Epithelial cell of proximal tubule (primary cell): Measurements from ENCODE around the gene CDH24. TPM values are rescaled to one million over a fixed set of nuclear protein-coding genes. Genes with fewer than 3 reads are reported as not detected.

Experiments used
- DNase-seq: peaks from one replicate; pipeline ENCODE4 v3.0.0-alpha.2; 2011; ENCODE audit warnings: low read depth
- H3K4me3 ChIP-seq: 2 replicates; pipeline ENCODE4 v1.5.1; 2011; ENCODE audit warnings: low read depth, mild to moderate bottlenecking, low read length
- total RNA-seq: library from RNA; depleted of rRNA; stranded (reverse); fragments of >200 nt; gene quantifications from 2 replicates; pipeline ENCODE4 v1.2.3, GENCODE V29; 2015
- TF ChIP-seq, protein P1 (sequence below): conservative IDR thresholded peaks from 2 replicates; pipeline ENCODE4 v1.5.1; 2012; ENCODE audit warnings: low read depth, mild to moderate bottlenecking, low read length

The CDH24 gene
- total RNA-seq, 1 donor from 2014 or later = 17.7 TPM

DNA sequence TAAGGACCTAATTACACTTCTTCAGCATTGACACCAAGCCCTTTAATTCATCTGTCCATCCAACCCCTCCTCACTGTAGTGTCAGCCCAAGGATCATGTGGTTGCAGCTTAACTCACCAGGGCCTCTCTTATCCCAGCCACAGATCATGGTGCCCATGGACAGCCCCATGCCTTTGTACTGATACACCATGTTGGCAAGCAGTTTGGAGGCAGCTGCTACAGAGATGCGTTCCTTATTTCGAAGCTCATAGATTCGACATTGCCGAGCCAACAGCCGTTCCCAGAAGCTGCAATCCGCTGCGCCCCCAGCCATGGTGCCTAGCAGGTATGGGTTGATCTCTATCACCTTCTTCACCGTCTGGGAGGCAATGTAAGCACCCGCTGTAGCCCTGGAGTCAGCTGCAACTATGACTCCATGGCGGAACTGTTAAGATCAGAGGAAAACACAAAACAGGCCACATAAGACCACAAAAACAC, 24.0 kb downstream of the CDH24 start:
- H3K4me3 ChIP-seq = peak overlapping the region; percentile 88
- DNase-seq = no peak
- TF ChIP-seq, protein P1, sequence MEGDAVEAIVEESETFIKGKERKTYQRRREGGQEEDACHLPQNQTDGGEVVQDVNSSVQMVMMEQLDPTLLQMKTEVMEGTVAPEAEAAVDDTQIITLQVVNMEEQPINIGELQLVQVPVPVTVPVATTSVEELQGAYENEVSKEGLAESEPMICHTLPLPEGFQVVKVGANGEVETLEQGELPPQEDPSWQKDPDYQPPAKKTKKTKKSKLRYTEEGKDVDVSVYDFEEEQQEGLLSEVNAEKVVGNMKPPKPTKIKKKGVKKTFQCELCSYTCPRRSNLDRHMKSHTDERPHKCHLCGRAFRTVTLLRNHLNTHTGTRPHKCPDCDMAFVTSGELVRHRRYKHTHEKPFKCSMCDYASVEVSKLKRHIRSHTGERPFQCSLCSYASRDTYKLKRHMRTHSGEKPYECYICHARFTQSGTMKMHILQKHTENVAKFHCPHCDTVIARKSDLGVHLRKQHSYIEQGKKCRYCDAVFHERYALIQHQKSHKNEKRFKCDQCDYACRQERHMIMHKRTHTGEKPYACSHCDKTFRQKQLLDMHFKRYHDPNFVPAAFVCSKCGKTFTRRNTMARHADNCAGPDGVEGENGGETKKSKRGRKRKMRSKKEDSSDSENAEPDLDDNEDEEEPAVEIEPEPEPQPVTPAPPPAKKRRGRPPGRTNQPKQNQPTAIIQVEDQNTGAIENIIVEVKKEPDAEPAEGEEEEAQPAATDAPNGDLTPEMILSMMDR = no peak

DNA sequence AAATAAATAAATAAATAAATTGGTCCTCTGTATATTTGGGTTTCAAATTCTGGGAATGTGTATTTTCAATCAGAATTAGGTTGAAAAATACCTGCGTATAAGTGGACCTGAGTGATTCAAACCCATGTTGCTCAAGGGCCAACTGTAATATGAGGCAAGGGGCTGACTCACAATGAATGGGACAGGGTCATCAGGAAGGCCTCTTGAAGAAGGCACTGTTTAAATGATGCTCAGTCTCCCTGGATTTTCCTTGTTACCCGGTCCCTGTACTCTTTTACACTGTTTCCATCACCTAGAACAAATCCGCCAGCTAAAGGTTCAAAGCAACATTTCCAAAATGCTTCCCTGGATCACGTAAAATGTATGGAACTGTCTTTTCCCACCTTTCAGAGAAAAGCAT, 26.4 kb downstream of the CDH24 start:
- no peak overlapping the region for H3K4me3 ChIP-seq
- TF ChIP-seq, protein P1 = no peak
- DNase-seq = no peak

DNA sequence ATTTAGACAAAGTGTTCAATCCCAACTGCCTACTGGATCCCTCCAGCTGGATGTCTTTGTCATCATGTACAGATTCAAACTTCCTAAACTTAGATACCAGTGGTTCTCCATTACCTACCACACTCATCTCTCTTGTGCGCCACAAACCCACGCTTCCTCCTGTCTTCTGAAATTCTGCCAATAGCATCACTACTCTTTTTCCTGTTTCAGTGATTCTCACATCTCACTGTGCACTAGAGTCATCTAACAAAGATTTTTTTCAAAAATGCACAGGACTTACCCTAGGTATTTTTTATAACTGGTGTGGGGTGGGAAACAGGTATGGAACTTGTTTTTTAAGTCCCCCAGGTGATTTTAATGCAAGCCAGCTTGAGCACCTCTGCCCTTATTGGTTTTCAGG, 28.5 kb downstream of the CDH24 start:
- H3K4me3 ChIP-seq = no peak overlapping the region
- DNase-seq = no peak
- TF ChIP-seq, protein P1 = no peak

DNA sequence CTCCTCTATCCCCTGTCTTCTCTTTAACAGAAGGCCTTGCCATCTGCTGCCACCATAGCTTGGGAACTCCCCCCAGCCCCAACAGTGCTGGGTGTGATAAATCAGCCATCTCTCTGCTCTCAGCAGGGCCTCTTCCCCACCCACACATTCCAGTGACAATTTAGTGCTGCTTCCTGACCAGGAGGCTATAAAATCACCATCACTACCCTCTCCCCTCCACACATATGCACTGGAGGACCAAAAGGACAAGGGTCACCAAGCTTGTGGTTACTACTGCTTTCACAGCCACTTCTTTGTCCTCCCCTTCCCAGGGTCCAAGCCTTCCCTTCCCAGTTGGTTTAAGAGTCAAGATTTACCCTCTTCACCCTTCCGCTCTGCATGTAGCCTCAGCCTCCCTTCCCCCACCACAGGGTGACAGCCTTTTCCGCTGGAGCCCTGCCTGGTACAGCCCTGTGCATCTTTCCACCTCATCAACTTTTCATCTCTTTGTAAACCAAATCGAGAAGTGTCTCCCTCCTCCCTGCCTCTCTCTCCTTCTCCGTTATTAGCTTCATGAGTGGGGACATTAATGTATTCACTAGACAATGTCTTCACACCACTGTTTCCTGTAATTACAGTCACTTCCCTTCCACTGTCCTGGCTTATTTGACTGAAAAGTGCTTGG, 32.0 kb downstream of the CDH24 start:
- TF ChIP-seq, protein P1 = no peak
- no peak overlapping the region for H3K4me3 ChIP-seq
- DNase-seq = no peak

DNA sequence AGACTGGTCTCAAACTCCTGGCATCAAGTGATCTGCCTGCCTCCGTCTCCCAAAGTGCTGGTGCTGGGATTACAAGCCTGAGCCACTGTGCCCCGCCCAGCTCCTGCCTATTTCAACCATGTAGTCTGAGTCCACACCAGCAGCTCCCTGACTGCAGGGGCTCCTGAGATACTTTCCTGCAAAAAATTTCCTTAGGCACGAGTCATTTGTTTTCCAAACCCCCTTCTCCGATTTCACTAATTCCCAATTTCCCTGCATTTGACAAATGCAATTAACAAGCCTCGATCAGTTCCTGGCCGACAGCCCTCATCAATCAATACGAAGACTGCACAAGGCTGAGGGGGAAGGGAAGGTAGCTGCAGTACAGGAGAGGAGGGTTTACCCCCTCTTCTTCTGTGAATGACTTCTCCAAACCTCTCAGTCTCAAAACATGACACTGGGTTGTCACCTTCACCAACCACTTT, 32.7 kb downstream of the CDH24 start:
- TF ChIP-seq, protein P1 = no peak
- H3K4me3 ChIP-seq = no peak overlapping the region
- DNase-seq = no peak

DNA sequence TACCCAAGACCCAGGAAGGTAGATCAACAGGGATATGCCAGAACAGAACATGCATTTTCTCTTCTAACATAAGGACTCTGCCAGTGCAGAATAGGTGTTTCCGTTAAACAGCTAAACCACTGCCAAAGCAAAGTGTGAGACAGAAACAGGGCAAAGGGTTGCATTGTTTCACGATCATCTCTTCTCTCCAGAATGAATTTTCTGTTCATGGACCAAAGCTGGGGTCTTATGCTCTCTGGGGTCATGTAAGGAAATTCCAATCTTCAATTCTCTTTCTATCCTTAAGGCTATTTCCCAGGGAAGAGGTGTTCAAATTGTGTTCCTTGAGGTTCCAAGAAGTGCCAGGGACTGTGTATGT, 33.5 kb downstream of the CDH24 start:
- no peak for DNase-seq
- TF ChIP-seq, protein P1 = no peak

More for the DNA sequence above, 33.5 kb downstream of the CDH24 start:
- no peak overlapping the region for H3K4me3 ChIP-seq
